Measurements from ENCODE around the gene ABCG4. TPM values are rescaled to one million over a fixed set of nuclear protein-coding genes. Genes with fewer than 3 reads are reported as not detected.
"Not testable (repeated sequence)": the region's sequence is repeated elsewhere in the genome, so short reads cannot be mapped to it uniquely, and the experiment has no call there.

The ABCG4 gene
- 1.1 TPM for total RNA-seq

GRCh38 chr11:119149018-119149785, at the start of gene ABCG4:
ABCG4 (plus strand) TSS chr11:119149052; CDS start chr11:119149966, 914 bp downstream.
- DNase-seq = no peak

- no peak for DNase-seq
Observed at GRCh38 chr11:119099711-119100110, 49.1 kb upstream of the ABCG4 start.

DNA sequence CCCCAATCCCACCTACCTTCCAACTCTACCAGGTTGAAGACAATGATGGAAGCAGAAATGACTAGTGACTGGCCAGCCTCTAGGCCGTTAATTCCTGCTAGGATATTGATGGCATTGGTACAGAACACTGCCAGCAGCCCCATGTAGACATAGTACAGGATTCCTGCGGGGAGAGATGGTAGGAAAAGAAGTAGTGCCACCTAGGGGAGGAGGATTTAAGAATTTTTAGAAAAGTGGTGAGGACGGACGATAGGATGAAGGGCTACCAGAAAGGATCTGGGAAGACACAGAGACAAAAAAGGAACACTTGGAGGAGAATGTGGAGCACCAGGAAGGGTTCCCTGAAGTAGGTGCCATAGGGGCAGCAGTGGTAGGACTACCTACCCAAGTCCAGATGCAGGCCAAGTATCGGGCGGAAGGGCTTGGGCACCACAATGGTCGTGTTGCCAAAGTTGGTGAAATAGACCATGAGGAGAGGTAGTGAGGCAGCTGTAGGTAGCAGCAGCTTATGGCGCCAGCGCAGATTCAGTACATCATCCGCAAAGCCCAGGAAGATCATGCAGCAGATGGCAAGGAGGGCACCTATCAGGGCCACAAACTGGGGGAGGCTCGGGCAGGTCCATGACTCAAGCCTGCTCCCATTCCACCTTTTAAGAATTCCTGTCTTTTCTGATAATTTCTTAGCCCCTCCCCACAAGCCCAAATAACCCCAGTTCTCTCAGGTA, 48.4 kb upstream of the ABCG4 start:
- DNase-seq = no peak

GRCh38 chr11:119100994-119101758, 47.7 kb upstream of the ABCG4 start:
- DNase-seq = peak; percentile 14

DNA sequence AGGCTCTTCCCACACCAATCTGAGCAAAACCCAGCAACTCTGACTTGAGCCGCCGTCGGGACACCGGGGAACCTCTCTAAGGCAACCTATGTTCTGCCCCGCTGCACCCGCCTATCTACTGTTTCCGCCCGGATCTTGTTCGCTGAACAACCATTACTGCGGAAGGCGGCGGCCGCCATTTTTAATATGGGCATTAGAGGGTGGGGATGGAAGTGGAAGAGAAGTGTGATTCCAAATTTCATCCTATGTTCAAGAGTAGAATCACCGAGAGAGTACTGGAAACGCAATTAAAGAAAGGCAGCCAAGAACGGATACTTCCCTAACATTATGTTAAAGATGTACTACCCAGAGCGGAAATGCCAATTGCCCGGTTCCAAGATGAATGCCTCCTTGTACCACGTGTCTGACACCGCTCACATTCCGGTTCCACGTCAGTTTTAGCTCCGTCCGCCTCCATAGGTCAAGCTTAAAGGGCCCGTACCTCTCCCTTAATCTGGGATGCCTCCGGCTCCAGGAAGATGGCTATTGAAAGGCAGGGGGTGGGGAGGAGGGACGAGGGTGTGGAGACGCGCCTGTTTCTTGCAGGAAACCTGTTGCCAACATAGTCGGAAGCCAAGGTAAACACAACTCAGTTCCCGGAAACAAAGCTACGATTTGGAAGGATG, 47.0 kb upstream of the ABCG4 start, which contains the start of gene DPAGT1:
TSS of gene DPAGT1 (minus strand) at position 95 of the 665 bp plus-strand sequence. CDS start 198 bp downstream, outside the sequence.
- DNase-seq = peak; percentile 98

DNA sequence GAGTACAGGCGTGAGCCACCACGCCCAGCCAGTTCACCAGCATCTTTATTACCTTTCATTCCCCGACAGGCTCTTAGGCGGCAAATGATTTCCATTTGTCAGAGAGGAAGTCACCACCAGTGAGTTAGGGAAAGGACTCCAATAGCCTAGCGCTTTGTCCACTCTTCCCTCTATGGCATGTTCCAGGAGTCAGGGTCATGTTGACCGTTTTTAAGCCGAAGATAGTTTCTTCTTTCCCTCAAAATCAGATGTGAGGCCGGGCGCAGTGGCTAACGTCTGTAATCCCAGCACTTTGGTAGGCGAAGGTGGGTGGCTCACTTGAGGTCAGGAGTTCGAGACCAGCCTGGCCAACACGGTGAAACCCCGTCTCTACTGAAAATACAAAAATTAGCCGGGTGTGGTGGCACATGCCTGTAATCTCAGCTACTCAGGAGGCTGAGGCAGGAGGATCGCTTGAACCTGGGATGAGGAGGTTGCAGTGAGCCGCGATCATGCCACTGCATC, 45.6 kb upstream of the ABCG4 start:
- not testable (repeated sequence) for DNase-seq

DNA sequence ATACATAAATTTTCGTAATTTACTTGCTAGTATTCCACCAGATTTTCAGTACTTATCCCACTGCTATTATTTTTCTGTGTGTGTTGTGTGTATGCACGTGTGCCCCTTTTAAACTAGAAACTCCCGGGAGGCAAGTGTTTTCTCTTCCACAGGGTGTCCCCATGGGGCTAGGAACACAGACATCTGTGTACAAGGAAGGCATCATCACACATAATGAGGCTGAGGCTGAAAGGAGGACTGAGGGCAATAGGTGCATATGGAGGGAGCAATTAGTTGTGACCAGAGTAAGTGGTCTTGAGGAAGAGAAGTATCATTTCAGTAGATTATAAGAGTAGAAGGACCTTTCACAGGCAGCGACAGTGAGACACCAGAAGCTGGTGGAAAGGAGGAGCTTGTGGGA, 45.1 kb upstream of the ABCG4 start:
- no peak for DNase-seq

GRCh38 chr11:119106564-119107537, 42.0 kb upstream of the ABCG4 start, which contains the start of gene C2CD2L:
C2CD2L (plus strand) TSS chr11:119107344; CDS start chr11:119107742, 398 bp downstream.
- DNase-seq = peak; percentile 89

DNA sequence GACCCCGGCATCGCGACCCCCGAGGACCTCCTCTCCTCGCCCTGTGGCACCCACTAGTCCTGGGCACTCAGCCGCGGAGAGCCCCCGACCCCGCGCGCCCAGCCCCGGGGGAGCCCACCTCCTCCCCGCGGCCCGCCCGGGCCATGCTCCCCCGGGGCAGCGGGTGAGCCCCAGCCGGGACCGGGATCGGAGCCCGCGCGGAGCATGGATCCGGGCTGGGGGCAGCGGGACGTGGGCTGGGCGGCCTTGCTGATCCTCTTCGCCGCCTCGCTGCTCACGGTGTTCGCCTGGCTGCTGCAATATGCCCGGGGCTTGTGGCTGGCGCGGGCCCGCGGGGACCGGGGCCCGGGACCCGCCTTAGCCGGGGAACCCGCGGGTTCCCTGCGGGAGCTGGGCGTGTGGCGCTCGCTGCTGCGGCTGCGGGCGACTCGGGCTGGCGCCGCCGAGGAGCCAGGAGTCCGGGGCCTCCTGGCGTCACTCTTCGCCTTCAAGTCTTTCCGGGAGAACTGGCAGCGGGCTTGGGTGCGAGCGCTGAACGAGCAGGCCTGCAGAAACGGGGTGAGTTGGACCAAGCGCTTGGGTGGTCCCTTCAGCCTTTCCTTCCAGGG, 41.2 kb upstream of the ABCG4 start:
- DNase-seq = no peak

DNA sequence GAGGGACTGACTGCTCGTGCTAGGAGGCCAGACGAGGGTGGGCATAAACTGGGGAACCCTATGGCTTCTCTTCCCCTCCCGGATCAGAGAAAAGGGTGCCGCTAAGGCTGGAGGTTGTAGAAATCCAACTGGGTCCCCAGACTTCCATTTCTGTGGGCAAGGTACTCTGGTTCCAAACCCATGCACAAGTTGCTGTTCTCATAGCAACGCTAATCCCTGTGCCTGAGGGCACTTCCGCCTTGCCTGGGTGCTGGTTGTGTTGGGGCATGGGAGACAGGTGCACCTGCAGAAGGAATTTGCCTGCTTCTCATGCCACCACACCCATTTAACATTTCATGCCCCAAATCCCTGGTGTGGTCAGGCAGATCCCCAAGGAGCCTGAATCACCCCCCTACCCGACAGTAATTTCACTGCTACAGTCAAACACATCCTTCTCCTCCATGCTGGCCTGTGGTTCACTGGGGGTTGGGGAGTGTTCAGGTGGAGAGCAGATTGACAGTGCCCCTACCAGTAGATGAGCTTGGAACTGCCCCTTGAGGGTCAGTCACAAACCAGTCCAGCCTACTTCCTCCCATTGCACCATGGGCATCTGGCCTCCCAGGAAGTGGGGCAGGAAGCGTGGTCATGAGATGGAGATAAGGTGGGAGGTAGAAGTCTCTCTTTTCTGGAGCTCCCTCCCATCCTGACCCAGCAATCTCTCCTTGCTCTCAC, 40.6 kb upstream of the ABCG4 start:
- no peak for DNase-seq

- DNase-seq = no peak
Observed at GRCh38 chr11:119108857-119109221, 40.0 kb upstream of the ABCG4 start.

- no peak for DNase-seq
Observed at GRCh38 chr11:119109843-119110242, 39.0 kb upstream of the ABCG4 start.

- DNase-seq = no peak
Observed at GRCh38 chr11:119110439-119110838, 38.4 kb upstream of the ABCG4 start.

GRCh38 chr11:119111361-119111925, 37.4 kb upstream of the ABCG4 start:
- DNase-seq = no peak

- DNase-seq = no peak
Observed at GRCh38 chr11:119112314-119113020, 36.4 kb upstream of the ABCG4 start.

DNA sequence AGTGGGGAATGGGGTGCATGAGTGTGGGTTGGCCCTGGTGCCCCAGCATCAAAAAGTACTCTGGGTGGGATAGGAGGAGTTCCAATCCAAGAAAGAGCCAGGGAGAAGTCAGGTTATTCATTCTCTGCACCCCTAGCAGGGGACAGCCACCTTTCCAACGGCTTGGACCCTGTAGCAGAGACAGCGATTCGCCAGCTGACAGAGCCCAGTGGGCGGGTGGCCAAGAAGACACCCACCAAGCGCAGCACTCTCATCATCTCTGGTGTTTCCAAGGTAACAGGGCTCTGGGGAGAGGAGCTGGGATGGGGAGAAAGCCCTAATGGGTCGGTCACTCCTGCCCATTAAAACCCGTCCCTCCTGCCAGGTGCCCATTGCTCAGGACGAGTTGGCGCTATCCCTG, 35.1 kb upstream of the ABCG4 start:
- no peak for DNase-seq

DNA sequence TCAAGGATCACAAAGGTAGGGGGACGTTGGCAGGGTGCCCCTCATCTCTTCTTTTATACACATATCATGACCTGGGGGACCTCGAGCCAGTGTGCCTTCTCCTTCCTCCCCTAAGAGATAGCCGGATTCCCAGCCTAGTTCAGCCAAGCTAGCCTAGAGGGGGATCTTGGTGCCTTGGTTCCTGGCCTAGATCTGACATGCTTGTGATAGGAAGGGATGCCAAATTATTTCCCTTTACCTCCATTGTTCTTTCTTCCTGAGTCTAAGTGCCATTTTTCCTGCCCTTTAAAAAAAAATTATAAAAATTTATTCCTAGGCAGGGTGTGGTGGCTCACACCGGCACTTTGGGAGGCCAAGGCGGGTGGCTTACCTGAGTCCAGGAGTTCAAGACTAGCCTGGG, 34.5 kb upstream of the ABCG4 start:
- DNase-seq = no peak

DNA sequence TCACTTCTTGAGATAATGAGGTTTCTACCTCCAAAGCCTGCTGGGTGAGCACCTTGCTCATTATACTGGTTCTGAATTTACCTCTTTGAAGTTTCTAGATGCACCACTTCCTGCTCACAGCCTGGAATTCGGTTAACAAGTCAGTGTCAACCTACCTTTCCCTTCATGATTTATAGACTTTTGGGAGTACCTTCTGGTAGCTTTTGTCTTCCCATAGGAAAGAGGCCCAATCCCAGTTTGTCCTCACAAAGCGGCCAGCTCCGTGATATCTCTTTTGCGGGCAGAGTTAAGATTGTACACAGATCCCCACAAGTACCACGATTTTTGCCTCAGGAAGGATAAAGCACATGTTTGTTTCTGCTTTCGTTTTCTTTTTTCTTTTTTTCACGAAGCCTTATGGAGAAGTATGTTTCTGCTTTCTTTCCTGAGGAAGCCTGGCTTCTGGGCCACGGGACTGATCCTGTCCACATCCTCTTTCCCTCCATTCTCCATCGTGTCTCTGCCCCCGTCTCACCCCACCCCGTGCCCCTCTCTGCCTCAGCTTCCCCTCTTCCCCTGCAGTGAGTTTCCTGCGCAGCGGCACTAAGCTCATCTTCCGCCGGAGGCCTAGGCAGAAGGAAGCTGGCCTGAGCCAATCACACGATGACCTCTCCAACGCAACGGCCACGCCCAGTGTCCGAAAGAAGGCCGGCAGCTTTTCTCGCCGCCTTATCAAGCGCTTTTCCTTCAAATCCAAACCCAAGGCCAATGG, 33.2 kb upstream of the ABCG4 start:
- no peak for DNase-seq
